Endodermal cell (in vitro differentiated cells): ENCODE results near the gene HSP90AA1. TPM values are rescaled to one million over a fixed set of nuclear protein-coding genes. Genes with fewer than 3 reads are reported as not detected.
A peak's percentile ranks its signal among the peaks of the same experiment; 100 is the strongest.
"Not testable (repeated sequence)": the region's sequence is repeated elsewhere in the genome, so short reads cannot be mapped to it uniquely, and the experiment has no call there.

Source experiments
- DNase-seq: peaks from one replicate; pipeline ENCODE4 v3.0.0-alpha.2; 2017
- H3K27ac ChIP-seq: 2 replicates; pipeline ENCODE4 v1.5.1; 2013; ENCODE audit warnings: mild to moderate bottlenecking, low read depth, low read length, moderate library complexity
- H3K27me3 ChIP-seq: 2 replicates; pipeline ENCODE4 v1.6.1; 2013; ENCODE audit warnings: mild to moderate bottlenecking, low read length, moderate library complexity; ENCODE audit not compliant: insufficient read depth, control insufficient read depth, poor library complexity, severe bottlenecking
- H3K36me3 ChIP-seq: 2 replicates; pipeline ENCODE4 v1.7.0; 2013; ENCODE audit warnings: mild to moderate bottlenecking, low read length, moderate library complexity; ENCODE audit not compliant: control insufficient read depth, insufficient read depth
- H3K4me1 ChIP-seq: one replicate; pipeline ENCODE4 v1.7.0; 2013; ENCODE audit warnings: low read length; ENCODE audit not compliant: control insufficient read depth, insufficient read depth
- H3K4me3 ChIP-seq: 2 replicates; pipeline ENCODE4 v1.5.1; 2013; ENCODE audit warnings: mild to moderate bottlenecking, low read length, moderate library complexity
- H3K9ac ChIP-seq: 2 replicates; pipeline ENCODE4 v1.6.1; 2013; ENCODE audit warnings: mild to moderate bottlenecking, low read length, moderate library complexity; ENCODE audit not compliant: poor library complexity, severe bottlenecking; ENCODE audit errors: extremely low read depth
- H3K9me3 ChIP-seq: 2 replicates; pipeline ENCODE4 v1.6.1; 2013; ENCODE audit warnings: mild to moderate bottlenecking, low read length, moderate library complexity; ENCODE audit not compliant: control insufficient read depth
- H3K27ac Mint-ChIP-seq: 2 replicates; pipeline ENCODE4 v1.8.0; 2020; ENCODE audit warnings: mixed read lengths
- H3K27me3 Mint-ChIP-seq: 2 replicates; pipeline ENCODE4 v1.8.0; 2021; ENCODE audit warnings: mild to moderate bottlenecking, mixed read lengths; ENCODE audit not compliant: insufficient read depth
- H3K36me3 Mint-ChIP-seq: 2 replicates; pipeline ENCODE4 v1.8.0; 2020; ENCODE audit warnings: low read depth, mixed read lengths
- H3K4me1 Mint-ChIP-seq: 2 replicates; pipeline ENCODE4 v1.8.0; 2020; ENCODE audit warnings: mixed read lengths
- H3K4me3 Mint-ChIP-seq: 2 replicates; pipeline ENCODE4 v1.8.0; 2020; ENCODE audit warnings: mild to moderate bottlenecking, moderate library complexity, mixed read lengths
- H3K9me3 Mint-ChIP-seq: 2 replicates; pipeline ENCODE4 v1.8.0; 2020; ENCODE audit warnings: mild to moderate bottlenecking, mixed read lengths
- WGBS, 2 experiments: methylation state at CpG; one replicate each; pipeline versions ENCODE4 v1.1.5 to v1.1.7; 2013; ENCODE audit warnings: missing lambda C conversion rate in 2 of 2, mixed read lengths in 1 of 2; ENCODE audit not compliant: insufficient coverage in 1 of 2, insufficient read length in 1 of 2; 5-methylcytosine and 5-hydroxymethylcytosine counted together
- total RNA-seq, 2 donors: library from RNA; stranded (reverse); fragmentation: NEBNext Ultra II Directional in 1 of 2; extraction: Animal tissue kit (Norgen Biotek cat#: 25700) in 1 of 2; gene quantifications; 2 replicates in 1 of 2; 3 replicates in 1 of 2; pipeline ENCODE4 v1.2.1, GENCODE V29; 2021
- TF ChIP-seq, protein P1 (sequence below): fragments of 200-600 bp; sonication (generic); conservative IDR thresholded peaks from 2 replicates; pipeline ENCODE4 v1.5.0; 2021; ENCODE audit warnings: antibody characterized with exemption, mild to moderate bottlenecking

HSP90AA1 gene
- total RNA-seq, 2 donors from 2014 or later = 696 to 821 TPM

DNA sequence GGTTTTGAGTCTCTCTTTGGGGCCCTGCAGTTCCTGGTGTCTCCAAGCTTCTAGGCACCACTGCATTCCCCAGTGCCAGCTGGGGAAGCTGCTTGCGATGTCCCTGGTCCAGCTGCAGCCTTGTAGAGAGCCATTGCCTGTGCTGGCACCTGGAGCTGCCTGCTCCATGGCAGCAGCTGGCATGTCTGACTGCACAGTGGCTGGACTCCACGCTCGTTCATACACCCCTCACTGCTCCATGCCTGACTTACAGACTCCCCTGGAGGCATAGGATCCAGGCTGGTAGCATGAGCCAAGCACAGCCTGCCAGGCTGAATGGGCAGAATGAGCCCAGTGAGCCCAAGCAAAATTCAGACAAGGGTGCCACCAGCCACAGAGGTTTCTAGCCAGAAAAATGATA, 31.0 kb upstream of the HSP90AA1 start:
- no peaks in the 10 kb centered on the region for H3K27me3 Mint-ChIP-seq
- no peak for DNase-seq
- H3K9me3 ChIP-seq = peaks cover 20% of the 10 kb centered on the region
- H3K9ac ChIP-seq = no peak overlapping the region
- H3K4me1 Mint-ChIP-seq = no peaks in the 10 kb centered on the region
- H3K9me3 Mint-ChIP-seq = peaks cover 5% of the 10 kb centered on the region
- H3K36me3 ChIP-seq = no peaks in the 10 kb centered on the region
- 97% methylated on average over 3 of the region's 3 CpGs; no CpG with 5 or more reads in 1 of the 2 experiments for WGBS, 2 experiments
- no peak overlapping the region for H3K4me3 Mint-ChIP-seq
- no peaks in the 10 kb centered on the region for H3K4me1 ChIP-seq
- no peak overlapping the region for H3K4me3 ChIP-seq
- no peak overlapping the region for H3K27ac ChIP-seq
- H3K36me3 Mint-ChIP-seq = peaks cover 17% of the 10 kb centered on the region
- no peak overlapping the region for H3K27ac Mint-ChIP-seq
- TF ChIP-seq, protein P1, sequence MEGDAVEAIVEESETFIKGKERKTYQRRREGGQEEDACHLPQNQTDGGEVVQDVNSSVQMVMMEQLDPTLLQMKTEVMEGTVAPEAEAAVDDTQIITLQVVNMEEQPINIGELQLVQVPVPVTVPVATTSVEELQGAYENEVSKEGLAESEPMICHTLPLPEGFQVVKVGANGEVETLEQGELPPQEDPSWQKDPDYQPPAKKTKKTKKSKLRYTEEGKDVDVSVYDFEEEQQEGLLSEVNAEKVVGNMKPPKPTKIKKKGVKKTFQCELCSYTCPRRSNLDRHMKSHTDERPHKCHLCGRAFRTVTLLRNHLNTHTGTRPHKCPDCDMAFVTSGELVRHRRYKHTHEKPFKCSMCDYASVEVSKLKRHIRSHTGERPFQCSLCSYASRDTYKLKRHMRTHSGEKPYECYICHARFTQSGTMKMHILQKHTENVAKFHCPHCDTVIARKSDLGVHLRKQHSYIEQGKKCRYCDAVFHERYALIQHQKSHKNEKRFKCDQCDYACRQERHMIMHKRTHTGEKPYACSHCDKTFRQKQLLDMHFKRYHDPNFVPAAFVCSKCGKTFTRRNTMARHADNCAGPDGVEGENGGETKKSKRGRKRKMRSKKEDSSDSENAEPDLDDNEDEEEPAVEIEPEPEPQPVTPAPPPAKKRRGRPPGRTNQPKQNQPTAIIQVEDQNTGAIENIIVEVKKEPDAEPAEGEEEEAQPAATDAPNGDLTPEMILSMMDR = no peak
- H3K27me3 ChIP-seq = no peaks in the 10 kb centered on the region

- Histone ChIP-seq H3K4me3 (no peak overlapping the region), H3K9ac (no peak overlapping the region), H3K27ac (no peak overlapping the region), H3K27me3 (no peaks in the 10 kb centered on the region), H3K9me3 (peaks cover 33% of the 10 kb centered on the region), H3K36me3 (no peaks in the 10 kb centered on the region), H3K4me1 (no peaks in the 10 kb centered on the region)
- H3K4me1 Mint-ChIP-seq = no peaks in the 10 kb centered on the region
- H3K27me3 Mint-ChIP-seq = no peaks in the 10 kb centered on the region
- DNase-seq = no peak
- peaks cover 17% of the 10 kb centered on the region for H3K9me3 Mint-ChIP-seq
- WGBS, 2 experiments = 95 to 100% methylated on average over 10 to 13 of the region's 13 CpGs
- TF ChIP-seq, protein P1 = no peak
- peaks cover 23% of the 10 kb centered on the region for H3K36me3 Mint-ChIP-seq
- no peak overlapping the region for H3K4me3 Mint-ChIP-seq
- H3K27ac Mint-ChIP-seq = no peak overlapping the region
Observed at GRCh38 chr14:102116361-102117180, 29.7 kb upstream of the HSP90AA1 start.

- no peaks in the 10 kb centered on the region for H3K4me1 Mint-ChIP-seq
- Histone ChIP-seq H3K27me3 (no peaks in the 10 kb centered on the region), H3K4me1 (no peaks in the 10 kb centered on the region), H3K9ac (no peak overlapping the region), H3K4me3 (peak overlapping the region; percentile 23), H3K27ac (no peak overlapping the region), H3K36me3 (no peaks in the 10 kb centered on the region), H3K9me3 (peaks cover 52% of the 10 kb centered on the region)
- 96 to 98% methylated on average over 3 of the region's 3 CpGs for WGBS, 2 experiments
- no peak for DNase-seq
- peaks cover 24% of the 10 kb centered on the region for H3K36me3 Mint-ChIP-seq
- H3K27me3 Mint-ChIP-seq = peaks cover 2% of the 10 kb centered on the region
- no peak overlapping the region for H3K27ac Mint-ChIP-seq
- peaks cover 42% of the 10 kb centered on the region for H3K9me3 Mint-ChIP-seq
- TF ChIP-seq, protein P1 = no peak
- no peak overlapping the region for H3K4me3 Mint-ChIP-seq
Observed at GRCh38 chr14:102111101-102111500, 24.3 kb upstream of the HSP90AA1 start.

GRCh38 chr14:102109332-102109731, 22.5 kb upstream of the HSP90AA1 start:
- H3K36me3 Mint-ChIP-seq = peaks cover 20% of the 10 kb centered on the region
- H3K27ac Mint-ChIP-seq = not testable (repeated sequence)
- 87% methylated on average over 1 of the region's 1 CpG; no CpG with 5 or more reads in 1 of the 2 experiments for WGBS, 2 experiments

More at GRCh38 chr14:102109332-102109731, 22.5 kb upstream of the HSP90AA1 start:
- H3K4me1 ChIP-seq, H3K4me3 Mint-ChIP-seq, H3K27me3 ChIP-seq, H3K27me3 Mint-ChIP-seq, H3K27ac ChIP-seq, H3K4me3 ChIP-seq, DNase-seq, H3K36me3 ChIP-seq, H3K4me1 Mint-ChIP-seq, H3K9ac ChIP-seq: not testable (repeated sequence)
- peaks cover 41% of the 10 kb centered on the region for H3K9me3 Mint-ChIP-seq
- peaks cover 52% of the 10 kb centered on the region for H3K9me3 ChIP-seq
